GM06990 (cell line): ENCODE measurements around the gene KRT14.
"Not testable (repeated sequence)": the region's sequence is repeated elsewhere in the genome, so short reads cannot be mapped to it uniquely, and the experiment has no call there.

Source experiments
- DNase-seq: peaks from one replicate; pipeline ENCODE4 v3.0.0-alpha.2; 2011; ENCODE audit not compliant: insufficient read length; ENCODE audit errors: extremely low read depth
- H3K27me3 ChIP-seq: replicated peaks from 2 replicates; pipeline ENCODE4 v1.6.0; 2011; ENCODE audit warnings: low read length; ENCODE audit not compliant: control insufficient read depth, insufficient read depth
- H3K36me3 ChIP-seq: 2 replicates; pipeline ENCODE4 v1.5.1; 2011; ENCODE audit warnings: low read length; ENCODE audit not compliant: control insufficient read depth, insufficient read depth
- H3K4me3 ChIP-seq: replicated peaks from 2 replicates; pipeline ENCODE4 v1.5.1; 2011; ENCODE audit warnings: low read depth, mild to moderate bottlenecking, control low read depth, low read length
- CTCF ChIP-seq: IDR thresholded peaks from 2 replicates; pipeline ENCODE4 v1.5.1; 2011; ENCODE audit warnings: low read length, control low read depth, mild to moderate bottlenecking, inconsistent platforms; ENCODE audit not compliant: insufficient read depth, poor library complexity, severe bottlenecking

Gene KRT14

GRCh38 chr17:41621916-41622315 is 35.2 kb upstream of the KRT14 start:
- DNase-seq: no peak
- no peaks in the 10 kb centered on the region for H3K36me3 ChIP-seq
- no peak for TF ChIP-seq CTCF
- no peak overlapping the region for H3K4me3 ChIP-seq
- no peaks in the 10 kb centered on the region; the same call in 1 of the 2 replicates for H3K27me3 ChIP-seq

GRCh38 chr17:41621435-41621817 is 34.7 kb upstream of the KRT14 start:
- not testable (repeated sequence) for H3K4me3 ChIP-seq, H3K36me3 ChIP-seq, H3K27me3 ChIP-seq, DNase-seq

DNA sequence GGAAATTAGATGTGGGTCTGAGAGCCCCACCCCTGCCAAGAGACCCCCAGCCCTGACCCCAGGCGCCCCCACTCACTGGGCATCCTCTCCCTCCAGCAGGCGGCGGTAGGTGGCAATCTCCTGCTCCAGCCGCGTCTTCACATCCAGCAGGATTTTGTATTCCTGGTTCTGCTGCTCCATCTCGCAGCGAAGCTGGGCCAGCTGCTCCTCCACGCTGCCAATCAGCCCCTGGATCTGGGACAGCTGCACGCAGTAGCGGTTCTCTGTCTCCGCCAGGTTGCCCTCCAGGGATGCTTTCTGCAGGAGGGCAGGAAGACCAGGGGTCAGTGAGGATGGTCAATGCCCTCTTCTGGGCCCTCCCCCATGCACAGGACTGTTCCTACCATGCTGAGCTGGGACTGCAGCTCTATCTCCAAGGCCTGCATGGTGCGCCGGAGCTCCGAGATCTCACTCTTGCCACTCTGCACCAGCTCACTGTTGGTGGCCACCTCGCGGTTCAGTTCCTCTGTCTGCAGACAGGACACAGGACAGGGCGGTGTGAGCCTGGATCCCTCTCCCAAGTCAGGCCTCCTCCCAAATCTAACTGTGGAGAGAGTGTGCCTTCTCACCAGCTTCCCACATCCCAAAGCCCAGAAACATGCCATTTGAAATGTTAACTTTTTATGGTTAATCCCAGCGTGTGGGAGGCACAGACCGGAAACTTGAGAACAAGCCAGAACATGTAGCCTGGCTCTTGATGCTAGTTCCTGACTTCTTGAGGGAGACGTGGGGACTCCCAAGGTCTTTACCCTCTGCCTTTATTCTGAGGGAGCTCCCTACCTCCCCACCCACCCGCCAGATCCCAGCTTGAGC is 34.1 kb upstream of the KRT14 start:
- TF ChIP-seq CTCF: no peak
- Histone ChIP-seq H3K4me3 (no peak overlapping the region), H3K27me3 (no peaks in the 10 kb centered on the region; the same call in 1 of the 2 replicates), H3K36me3 (no peaks in the 10 kb centered on the region)
- DNase-seq: no peak

DNA sequence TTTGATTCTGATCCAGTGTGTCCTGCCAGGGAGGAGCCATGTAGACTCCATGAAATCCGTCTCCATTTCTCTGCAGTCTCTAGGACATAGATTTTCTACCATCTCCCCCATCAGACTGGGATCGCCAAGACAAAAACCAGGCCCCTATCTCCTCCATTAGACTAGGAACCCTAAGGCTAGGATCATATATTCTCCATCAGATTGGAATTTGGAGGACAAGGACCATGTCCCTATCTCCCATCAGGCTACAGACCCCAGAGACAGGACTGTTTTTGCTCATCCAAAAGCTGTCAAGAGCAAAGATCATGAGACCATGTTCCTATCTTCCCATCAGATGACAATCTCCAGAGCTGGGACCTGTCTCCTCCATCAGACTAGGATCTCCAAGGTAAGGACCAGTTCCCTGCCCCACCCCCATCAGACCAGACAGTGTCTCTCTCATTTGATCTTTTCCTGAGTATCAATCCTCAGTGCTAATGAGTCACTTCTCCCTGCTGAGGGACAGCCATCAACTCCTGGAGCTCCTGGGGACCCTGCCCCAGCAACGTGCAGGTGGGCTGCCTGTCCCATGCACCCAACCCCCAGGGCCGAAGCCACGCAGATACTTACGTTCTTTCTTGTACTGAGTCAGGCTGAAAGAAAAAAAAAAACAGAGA is 33.4 kb upstream of the KRT14 start:
- not testable (repeated sequence) for H3K4me3 ChIP-seq, H3K27me3 ChIP-seq, DNase-seq, H3K36me3 ChIP-seq

- no peak for TF ChIP-seq CTCF
- no peak for DNase-seq
- Histone ChIP-seq H3K36me3 (no peaks in the 10 kb centered on the region), H3K4me3 (no peak overlapping the region), H3K27me3 (no peaks in the 10 kb centered on the region; the same call in 1 of the 2 replicates)
Measured at GRCh38 chr17:41619036-41619926, 32.6 kb upstream of the KRT14 start.

GRCh38 chr17:41618341-41619035 is 31.8 kb upstream of the KRT14 start:
- Histone ChIP-seq H3K27me3 (no peaks in the 10 kb centered on the region; the same call in 1 of the 2 replicates), H3K4me3 (no peak overlapping the region), H3K36me3 (no peaks in the 10 kb centered on the region)
- no peak for DNase-seq
- no peak for TF ChIP-seq CTCF
